ENCODE measurements around the gene PLK3. TPM values are rescaled to one million over a fixed set of nuclear protein-coding genes. Genes with fewer than 3 reads are reported as not detected.

The PLK3 gene
- total and polyA plus RNA-seq, 2 experiments from 2014 or later: 8.7 to 15.1 TPM

GRCh38 chr1:44830900-44831304 is 30.7 kb downstream of the PLK3 start:
- Mint-ChIP-seq H3K27me3 (ENCODE audit: insufficient read depth, low read depth, poor library complexity) (peaks cover 5% of the 10 kb centered on the region), H3K4me1 (peaks cover 19% of the 10 kb centered on the region), H3K36me3 (ENCODE audit: low read depth) (no peaks in the 10 kb centered on the region), H3K27ac (no peak overlapping the region), H3K4me3 (no peak overlapping the region), H3K9me3 (no peaks in the 10 kb centered on the region)
- DNase-seq (ENCODE audit: low spot score): no peak
- Histone ChIP-seq H3K79me2 (replicated peaks; ENCODE audit: insufficient read depth) (no peaks in the 10 kb centered on the region), H3K36me3 (ENCODE audit: insufficient read depth) (no peaks in the 10 kb centered on the region), H3K9me2 (ENCODE audit: insufficient read depth) (no peaks in the 10 kb centered on the region), H3K27me3 (ENCODE audit: insufficient read depth) (no peaks in the 10 kb centered on the region), H2AFZ (peak overlapping the region; percentile 78; the same call in 1 of the 2 replicates), H3K4me2 (no peak overlapping the region), H3K27ac (ENCODE audit: low read depth) (no peak overlapping the region), H3F3A (replicated peaks; ENCODE audit: low read depth) (no peaks in the 10 kb centered on the region), H3K4me3 (no peak overlapping the region), H4K20me1 (replicated peaks; ENCODE audit: insufficient read depth) (no peaks in the 10 kb centered on the region), H3K4me1 (ENCODE audit: insufficient read depth) (no peaks in the 10 kb centered on the region)
- TF ChIP-seq EZH2phosphoT487 (IDR thresholded peaks at IDR 0.05; ENCODE audit: unreplicated experiment) (no peak), CREB1 (CRISPR knock-in tag; IDR thresholded peaks at IDR 0.05; ENCODE audit: low read depth) (no peak), ZNF114 (CRISPR knock-in tag; IDR thresholded peaks at IDR 0.05) (no peak), JUNB (IDR thresholded peaks at IDR 0.05; ENCODE audit: unreplicated experiment) (no peak), EZH2 (IDR thresholded peaks at IDR 0.05; ENCODE audit: low read depth, unreplicated experiment) (no peak), NANOG (IDR thresholded peaks at IDR 0.05; ENCODE audit: borderline replicate concordance) (no peak), CTCF (conservative IDR thresholded peaks at IDR 0.05; ENCODE audit: low read depth in 2 of 2) (no peak), POLR2AphosphoS5 (IDR thresholded peaks at IDR 0.05; ENCODE audit: low read depth) (no peak), ETS1 (IDR thresholded peaks at IDR 0.05) (no peak), STAT1 (IDR thresholded peaks at IDR 0.05; ENCODE audit: unreplicated experiment) (no peak), ZNF462 (CRISPR knock-in tag; IDR thresholded peaks at IDR 0.05) (no peak), REST (IDR thresholded peaks at IDR 0.05; ENCODE audit: unreplicated experiment) (no peak), ZNF331 (CRISPR knock-in tag; IDR thresholded peaks at IDR 0.05; ENCODE audit: low read depth) (no peak)
- ATAC-seq: no peak; the same call in 1 of the 3 replicates

Data from GM23338 (cell line).